Stimulated activated CD4-positive, alpha-beta T cell treated with anti-CD3 and anti-CD28 coated beads, Interleukin-12 subunit alpha, Interleukin-12 subunit beta, amount 100 ng/mL, for 24 hours (primary cell): ENCODE measurements around the gene ATOSA.

Source experiments
- DNase-seq, 2 experiments: peaks; one replicate each; pipeline ENCODE4 v3.0.0-alpha.2; 2020; ENCODE audit warnings: low read depth in 2 of 2

The ATOSA gene

GRCh38 chr15:52682200-52682599 lies 3.0 kb upstream of the ATOSA start:
- DNase-seq = no peak

GRCh38 chr15:52681441-52681840 lies 2.3 kb upstream of the ATOSA start:
- DNase-seq = no peak

GRCh38 chr15:52680761-52681160 lies 1.6 kb upstream of the ATOSA start:
- DNase-seq = no peak

- no peak for DNase-seq
These were observed 828 bp upstream of the ATOSA start for GRCh38 chr15:52680041-52680391.

GRCh38 chr15:52678468-52679231 lies 538 bp downstream of the ATOSA start:
- peak; percentile 27 to 38 for DNase-seq

- peak; percentile 9 to 30 for DNase-seq
These were observed 1.4 kb downstream of the ATOSA start for GRCh38 chr15:52677593-52678467.

- DNase-seq = no peak
These were observed 4.4 kb downstream of the ATOSA start for GRCh38 chr15:52674831-52675230.

GRCh38 chr15:52673734-52674133 lies 5.5 kb downstream of the ATOSA start:
- DNase-seq = no peak

GRCh38 chr15:52673312-52673711 lies 5.9 kb downstream of the ATOSA start:
- DNase-seq = no peak

- no peak for DNase-seq
These were observed 6.5 kb downstream of the ATOSA start for GRCh38 chr15:52672661-52673060.

- no peak for DNase-seq
These were observed 9.1 kb downstream of the ATOSA start for GRCh38 chr15:52670087-52670486.

GRCh38 chr15:52668133-52668532 lies 11.1 kb downstream of the ATOSA start:
- no peak for DNase-seq

GRCh38 chr15:52667597-52667996 lies 11.6 kb downstream of the ATOSA start:
- no peak for DNase-seq

- no peak for DNase-seq
These were observed 15.5 kb downstream of the ATOSA start for GRCh38 chr15:52663536-52664294.

GRCh38 chr15:52661909-52662308 lies 17.3 kb downstream of the ATOSA start:
- DNase-seq = no peak

- no peak for DNase-seq
These were observed 19.0 kb downstream of the ATOSA start for GRCh38 chr15:52660192-52660591.

GRCh38 chr15:52658955-52659354 lies 20.2 kb downstream of the ATOSA start:
- no peak for DNase-seq

- no peak for DNase-seq
These were observed 21.9 kb downstream of the ATOSA start for GRCh38 chr15:52657338-52657737.

GRCh38 chr15:52656412-52656811 lies 22.8 kb downstream of the ATOSA start:
- DNase-seq = no peak

- no peak for DNase-seq
These were observed 25.7 kb downstream of the ATOSA start for GRCh38 chr15:52653431-52653964.

GRCh38 chr15:52652984-52653383 lies 26.2 kb downstream of the ATOSA start:
- DNase-seq = no peak

GRCh38 chr15:52652286-52652685 lies 26.9 kb downstream of the ATOSA start:
- no peak for DNase-seq
